HFFc6 (cell line): ENCODE data around the gene AHNAK. TPM values are rescaled to one million over a fixed set of nuclear protein-coding genes. Genes with fewer than 3 reads are reported as not detected.

Experiments
- DNase-seq: peaks from one replicate; pipeline ENCODE4 v3.0.0-alpha.2; 2018
- H3K27ac Mint-ChIP-seq: 2 replicates; pipeline ENCODE4 v1.8.0; 2020; ENCODE audit warnings: mild to moderate bottlenecking, mixed read lengths
- H3K27me3 Mint-ChIP-seq: 2 replicates; pipeline ENCODE4 v1.8.0; 2021; ENCODE audit warnings: mild to moderate bottlenecking, moderate library complexity, mixed read lengths; ENCODE audit not compliant: insufficient read depth
- H3K36me3 Mint-ChIP-seq: 2 replicates; pipeline ENCODE4 v1.8.0; 2021; ENCODE audit warnings: low read depth, mixed read lengths
- H3K4me1 Mint-ChIP-seq: 2 replicates; pipeline ENCODE4 v1.8.0; 2020; ENCODE audit warnings: low read depth, mixed read lengths
- H3K4me3 Mint-ChIP-seq: 2 replicates; pipeline ENCODE4 v1.8.0; 2020; ENCODE audit warnings: mild to moderate bottlenecking, moderate library complexity, mixed read lengths
- H3K9me3 Mint-ChIP-seq: 2 replicates; pipeline ENCODE4 v1.8.0; 2020; ENCODE audit warnings: mild to moderate bottlenecking, mixed read lengths
- total RNA-seq, 6 experiments: library from RNA; stranded (reverse); fragmentation: NEBNext Ultra II Directional; extraction: Animal tissue kit (Norgen Biotek cat#: 25700); gene quantifications; 2 replicates in 1 of 6; 3 replicates in 5 of 6; pipeline ENCODE4 v1.2.3, GENCODE V29; 2021
- TF ChIP-seq, protein P1 (sequence below): fragments of 200-600 bp; sonication (generic); IDR thresholded peaks from 2 replicates; pipeline ENCODE4 v1.5.0; 2021; ENCODE audit warnings: antibody characterized with exemption, mild to moderate bottlenecking

AHNAK gene
- total RNA-seq, 6 experiments from 2014 or later, result 426 to 589 (median 452) TPM

DNA sequence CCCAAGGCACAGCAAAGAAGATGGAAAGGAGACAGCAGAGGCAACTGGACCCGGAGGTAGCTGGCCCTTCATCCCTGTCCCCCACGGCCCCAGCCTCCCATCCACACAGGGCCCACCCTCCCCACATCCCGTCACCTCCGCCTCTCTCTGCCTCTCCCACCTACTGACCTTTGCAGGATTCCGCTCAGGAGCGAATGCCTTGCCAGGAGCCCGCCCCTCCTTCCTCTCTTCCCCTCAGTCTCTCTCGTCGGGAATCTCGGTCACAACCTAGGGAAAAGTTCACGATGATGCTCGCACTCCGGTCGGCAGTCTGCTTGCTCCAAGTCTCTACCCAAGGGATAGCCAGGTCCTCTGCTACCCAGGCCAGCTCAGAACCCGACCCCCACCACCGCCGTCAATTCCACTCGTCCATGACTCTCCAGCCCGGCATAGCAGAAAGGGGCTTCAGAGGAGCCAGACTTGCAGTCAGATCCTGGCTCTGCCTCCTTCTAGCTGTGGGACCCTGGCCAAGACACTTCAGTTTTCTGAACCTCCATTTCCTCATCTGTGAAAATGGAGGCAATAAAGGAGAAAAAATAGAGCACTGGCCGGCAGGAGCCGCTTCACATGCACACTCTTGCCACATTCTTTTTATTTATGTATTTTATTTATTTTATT is 10.2 kb downstream of the AHNAK start:
- peaks cover 44% of the 10 kb centered on the region for H3K36me3 Mint-ChIP-seq
- TF ChIP-seq, protein P1, sequence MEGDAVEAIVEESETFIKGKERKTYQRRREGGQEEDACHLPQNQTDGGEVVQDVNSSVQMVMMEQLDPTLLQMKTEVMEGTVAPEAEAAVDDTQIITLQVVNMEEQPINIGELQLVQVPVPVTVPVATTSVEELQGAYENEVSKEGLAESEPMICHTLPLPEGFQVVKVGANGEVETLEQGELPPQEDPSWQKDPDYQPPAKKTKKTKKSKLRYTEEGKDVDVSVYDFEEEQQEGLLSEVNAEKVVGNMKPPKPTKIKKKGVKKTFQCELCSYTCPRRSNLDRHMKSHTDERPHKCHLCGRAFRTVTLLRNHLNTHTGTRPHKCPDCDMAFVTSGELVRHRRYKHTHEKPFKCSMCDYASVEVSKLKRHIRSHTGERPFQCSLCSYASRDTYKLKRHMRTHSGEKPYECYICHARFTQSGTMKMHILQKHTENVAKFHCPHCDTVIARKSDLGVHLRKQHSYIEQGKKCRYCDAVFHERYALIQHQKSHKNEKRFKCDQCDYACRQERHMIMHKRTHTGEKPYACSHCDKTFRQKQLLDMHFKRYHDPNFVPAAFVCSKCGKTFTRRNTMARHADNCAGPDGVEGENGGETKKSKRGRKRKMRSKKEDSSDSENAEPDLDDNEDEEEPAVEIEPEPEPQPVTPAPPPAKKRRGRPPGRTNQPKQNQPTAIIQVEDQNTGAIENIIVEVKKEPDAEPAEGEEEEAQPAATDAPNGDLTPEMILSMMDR, result no peak
- peak overlapping the region; percentile 61 for H3K27ac Mint-ChIP-seq
- peak overlapping the region; percentile 28; the same call in 1 of the 2 replicates for H3K4me3 Mint-ChIP-seq
- H3K4me1 Mint-ChIP-seq, result peaks cover 52% of the 10 kb centered on the region
- no peak for DNase-seq
- H3K9me3 Mint-ChIP-seq, result no peaks in the 10 kb centered on the region
- H3K27me3 Mint-ChIP-seq, result peaks cover 20% of the 10 kb centered on the region

DNA sequence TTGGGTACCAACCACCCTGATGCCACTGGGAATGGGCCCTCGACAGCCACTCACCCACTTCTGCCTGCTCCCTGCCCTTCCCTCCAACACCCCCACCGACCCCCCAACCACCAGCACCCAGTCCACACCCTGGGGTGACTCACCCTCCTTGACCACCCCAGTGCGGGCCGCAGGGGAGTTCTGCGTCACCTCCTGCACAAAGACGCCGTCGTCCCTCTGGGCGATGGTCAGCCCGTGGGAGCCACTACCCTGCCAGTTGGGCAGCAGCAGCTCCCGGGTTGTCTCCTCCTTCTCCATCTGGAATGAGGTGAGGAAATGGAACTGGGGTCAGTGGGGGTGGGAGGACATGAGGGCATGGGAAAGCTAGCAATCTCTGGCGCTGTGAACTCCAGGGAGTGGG is 10.8 kb downstream of the AHNAK start:
- Mint-ChIP-seq H3K4me3 (no peak overlapping the region), H3K9me3 (no peaks in the 10 kb centered on the region), H3K36me3 (peaks cover 46% of the 10 kb centered on the region), H3K4me1 (peaks cover 46% of the 10 kb centered on the region), H3K27ac (no peak overlapping the region; the same call in 1 of the 2 replicates), H3K27me3 (peaks cover 20% of the 10 kb centered on the region)
- TF ChIP-seq, protein P1, result no peak
- no peak for DNase-seq

- H3K4me3 Mint-ChIP-seq, result no peak overlapping the region
Measured at GRCh38 chr11:62534779-62535545, 11.6 kb downstream of the AHNAK start.

GRCh38 chr11:62532096-62532495 is 14.5 kb downstream of the AHNAK start:
- Mint-ChIP-seq H3K27ac (no peak overlapping the region; the same call in 1 of the 2 replicates), H3K4me3 (no peak overlapping the region), H3K4me1 (peaks cover 13% of the 10 kb centered on the region), H3K36me3 (peaks cover 78% of the 10 kb centered on the region), H3K27me3 (peaks cover 21% of the 10 kb centered on the region), H3K9me3 (no peaks in the 10 kb centered on the region)
- TF ChIP-seq, protein P1, result no peak
- DNase-seq, result no peak

More at GRCh38 chr11:62534779-62535545, 11.6 kb downstream of the AHNAK start:
- H3K27me3 Mint-ChIP-seq, result peaks cover 20% of the 10 kb centered on the region
- H3K36me3 Mint-ChIP-seq, result peaks cover 55% of the 10 kb centered on the region
- DNase-seq, result no peak
- TF ChIP-seq, protein P1, result no peak
- peaks cover 37% of the 10 kb centered on the region for H3K4me1 Mint-ChIP-seq
- H3K27ac Mint-ChIP-seq, result peak overlapping the region; percentile 63
- no peaks in the 10 kb centered on the region for H3K9me3 Mint-ChIP-seq

DNA sequence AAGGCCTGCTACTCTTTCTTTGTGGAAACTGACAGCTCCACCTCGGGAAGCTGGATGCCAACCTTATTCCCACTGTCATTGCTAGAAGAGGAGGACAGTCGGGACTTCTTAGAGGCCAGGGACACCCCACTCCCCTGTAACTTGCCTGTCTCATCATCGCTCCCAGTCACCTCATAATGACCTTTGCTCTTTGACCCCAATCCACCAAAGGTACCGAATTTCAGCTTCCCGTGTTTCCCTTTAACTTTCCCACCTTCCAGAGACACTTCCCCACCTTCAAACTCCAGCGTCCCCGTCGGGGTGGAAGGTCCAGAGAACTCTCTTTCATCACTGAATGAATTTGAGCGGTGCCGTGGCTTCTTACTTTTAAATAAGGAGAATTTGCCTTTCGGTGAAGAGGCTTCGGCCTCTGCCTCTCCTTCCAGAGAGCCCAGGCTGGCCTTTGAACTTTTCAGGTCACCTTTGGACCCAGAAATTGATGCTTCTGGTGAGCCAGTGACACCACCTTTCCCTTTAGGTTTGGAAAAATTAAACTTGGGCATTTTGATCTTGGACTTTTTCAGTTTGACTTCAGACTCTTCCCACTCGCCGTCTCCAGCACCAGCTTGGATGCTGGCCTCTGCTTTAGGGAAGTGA is 29.8 kb downstream of the AHNAK start:
- H3K4me3 Mint-ChIP-seq, result no peak overlapping the region; the same call in 1 of the 2 replicates
- DNase-seq, result no peak
- peaks cover 19% of the 10 kb centered on the region for H3K27me3 Mint-ChIP-seq
- H3K27ac Mint-ChIP-seq, result peak overlapping the region; percentile 77
- TF ChIP-seq, protein P1, result no peak
- peaks cover 54% of the 10 kb centered on the region for H3K4me1 Mint-ChIP-seq
- no peaks in the 10 kb centered on the region for H3K9me3 Mint-ChIP-seq
- peaks cover 60% of the 10 kb centered on the region for H3K36me3 Mint-ChIP-seq
